Activated T-helper 2 cell treated with anti-CD3 and anti-CD28 coated beads, Interferon-gamma antibody, Interleukin-2, Interleukin-4, amounts not matched to agents 10 μg/mL and 5 μg/mL and 100 μg/mL, durations not matched to agents 14 hours and 24 hours and 36 hours (primary cell): ENCODE data around the gene KCTD16. TPM values are rescaled to one million over a fixed set of nuclear protein-coding genes. Genes with fewer than 3 reads are reported as not detected.

ENCODE experiments used
- DNase-seq: peaks from one replicate; pipeline ENCODE4 v3.0.0; 2021; ENCODE audit warnings: low spot score
- H3K27ac Mint-ChIP-seq: one replicate; pipeline ENCODE4 v1.8.0; 2021; ENCODE audit warnings: mixed read lengths
- H3K27me3 Mint-ChIP-seq: one replicate; pipeline ENCODE4 v1.8.0; 2021; ENCODE audit warnings: low read depth, mixed read lengths
- H3K36me3 Mint-ChIP-seq: one replicate; pipeline ENCODE4 v1.8.0; 2021; ENCODE audit warnings: low read depth, mixed read lengths
- H3K4me1 Mint-ChIP-seq: one replicate; pipeline ENCODE4 v1.8.0; 2021; ENCODE audit warnings: low read depth, mixed read lengths
- H3K4me3 Mint-ChIP-seq: one replicate; pipeline ENCODE4 v1.8.0; 2021; ENCODE audit warnings: low read depth, mild to moderate bottlenecking, moderate library complexity, mixed read lengths
- H3K9me3 Mint-ChIP-seq: one replicate; pipeline ENCODE4 v1.8.0; 2021; ENCODE audit warnings: mixed read lengths
- intact Hi-C: fragments of 100-400 bp; cut with micrococcal nuclease; formaldehyde crosslinking; loops from one replicate; pipeline ENCODE4 v1.15.1; 2023
- total RNA-seq: library from RNA; stranded (reverse); gene quantifications from 2 replicates; pipeline ENCODE4 v1.2.3, GENCODE V29; 2022

Gene KCTD16
- total RNA-seq, 1 donor from 2014 or later = not detected

DNA sequence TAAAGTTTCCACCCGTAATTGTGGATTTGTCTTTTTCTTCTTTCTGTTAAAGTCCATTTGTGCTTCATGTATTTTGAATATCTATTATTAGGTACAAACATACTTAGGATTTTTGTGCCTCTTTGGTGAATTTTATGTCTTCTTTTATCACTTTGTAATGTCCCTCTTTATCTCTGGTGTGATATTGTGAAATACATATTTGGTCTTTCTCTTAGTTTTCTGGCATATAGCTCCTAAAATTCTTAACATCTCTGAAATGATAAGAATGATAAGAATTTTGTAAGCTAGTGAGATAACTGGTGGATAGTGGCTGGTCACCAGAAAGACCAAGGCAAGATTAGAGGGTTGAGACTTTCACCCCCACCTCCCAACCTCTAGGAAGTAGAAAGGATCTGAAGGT lies 111.1 kb downstream of the KCTD16 start:
- H3K9me3 Mint-ChIP-seq = no peaks in the 10 kb centered on the region
- H3K36me3 Mint-ChIP-seq = no peaks in the 10 kb centered on the region
- no peak overlapping the region for H3K4me3 Mint-ChIP-seq
- no peak for DNase-seq
- H3K27ac Mint-ChIP-seq = no peak overlapping the region
- H3K4me1 Mint-ChIP-seq = no peaks in the 10 kb centered on the region
- intact Hi-C loops = no loop called here
- H3K27me3 Mint-ChIP-seq = no peaks in the 10 kb centered on the region

DNA sequence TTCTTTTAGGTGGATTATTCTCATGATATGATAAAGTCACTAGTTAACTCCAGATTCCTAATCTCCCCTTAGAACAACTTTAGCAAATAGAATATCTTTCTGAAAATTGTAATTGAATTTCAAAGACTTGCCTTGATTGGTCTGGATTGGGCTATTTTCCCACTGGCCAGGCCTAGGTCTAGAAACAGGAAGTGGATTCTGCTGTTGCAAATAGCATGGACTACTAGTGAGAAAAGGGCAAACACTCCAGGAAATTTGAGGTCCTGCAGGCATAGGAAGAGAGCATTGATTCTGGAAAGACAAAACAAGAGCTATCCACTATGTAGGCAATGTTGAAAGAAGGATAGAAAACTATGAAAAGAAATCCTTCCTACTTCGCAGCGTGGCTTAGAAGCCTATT lies 113.4 kb downstream of the KCTD16 start:
- Mint-ChIP-seq H3K36me3 (no peaks in the 10 kb centered on the region), H3K4me1 (no peaks in the 10 kb centered on the region), H3K27ac (no peak overlapping the region), H3K4me3 (no peak overlapping the region), H3K9me3 (no peaks in the 10 kb centered on the region), H3K27me3 (no peaks in the 10 kb centered on the region)
- intact Hi-C loops = no loop called here
- no peak for DNase-seq

DNA sequence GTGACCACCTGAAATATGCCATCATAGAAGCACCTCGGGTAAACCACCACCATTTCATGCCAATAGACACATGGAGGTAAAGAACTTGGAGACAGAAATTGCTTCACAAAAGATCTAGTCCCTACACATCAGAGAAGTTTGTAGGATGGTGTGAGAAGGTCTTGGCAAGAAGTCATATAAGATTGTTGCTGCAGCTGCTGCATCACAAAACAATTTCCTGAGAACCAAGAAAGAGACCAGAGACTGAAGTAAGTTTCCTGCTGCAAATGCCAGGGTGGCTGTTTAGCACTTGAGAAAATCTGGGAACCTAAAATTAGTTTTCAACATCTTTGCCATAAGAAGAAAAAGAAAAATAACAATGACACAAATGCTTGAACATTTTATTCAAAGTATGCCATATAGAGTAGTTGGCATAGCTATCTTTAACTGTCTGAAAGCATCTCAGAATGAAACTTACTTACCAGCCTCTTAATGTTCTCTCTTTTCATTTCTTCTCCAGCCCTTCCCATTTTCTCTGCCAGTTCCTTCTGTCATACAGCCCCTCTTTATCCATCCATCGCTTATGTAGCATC lies 114.3 kb downstream of the KCTD16 start:
- Mint-ChIP-seq H3K9me3 (no peaks in the 10 kb centered on the region), H3K4me1 (no peaks in the 10 kb centered on the region), H3K27ac (no peak overlapping the region), H3K36me3 (no peaks in the 10 kb centered on the region), H3K4me3 (no peak overlapping the region), H3K27me3 (no peaks in the 10 kb centered on the region)
- no peak for DNase-seq
- intact Hi-C loops = no loop called here

DNA sequence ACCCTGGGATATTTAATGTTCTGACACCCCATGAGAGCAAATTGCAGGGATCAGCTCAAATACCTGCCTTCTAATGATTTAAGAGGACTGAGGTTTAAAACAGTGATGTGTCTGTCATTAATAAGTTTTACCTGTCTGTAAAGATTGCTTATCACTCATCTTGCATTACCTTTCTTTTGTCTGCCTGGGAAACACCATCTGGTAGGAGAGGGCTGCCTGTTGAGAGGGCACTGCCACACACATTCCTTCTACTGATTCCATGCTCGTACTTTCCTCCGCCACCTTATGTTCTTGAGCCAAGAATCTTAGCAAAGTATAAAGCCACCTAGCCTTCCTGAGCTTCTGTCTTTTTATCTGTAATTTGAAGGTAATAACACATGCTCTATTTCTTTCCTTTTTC lies 118.6 kb downstream of the KCTD16 start:
- H3K27ac Mint-ChIP-seq = no peak overlapping the region

DNA sequence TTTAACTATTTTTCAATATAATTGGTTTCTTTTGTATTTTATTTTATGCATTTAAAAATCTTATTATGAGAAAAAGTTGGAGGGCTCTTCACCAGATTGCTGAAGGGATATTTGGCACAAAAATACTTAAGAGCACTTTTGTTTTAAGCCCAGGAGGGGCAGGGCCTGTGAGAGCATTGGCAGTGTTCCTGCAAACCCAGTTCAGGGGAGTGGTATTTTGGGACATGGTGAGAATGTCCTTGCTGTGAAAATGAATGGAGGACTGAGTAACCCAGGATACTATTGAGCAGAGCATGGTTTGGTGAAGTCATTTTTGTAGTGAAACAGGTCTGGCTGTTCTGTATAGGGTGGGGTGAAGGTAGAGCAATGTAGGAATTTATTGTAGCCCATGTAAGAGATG lies 121.4 kb downstream of the KCTD16 start:
- Mint-ChIP-seq H3K27me3 (no peaks in the 10 kb centered on the region), H3K27ac (no peak overlapping the region), H3K9me3 (no peaks in the 10 kb centered on the region), H3K4me3 (no peak overlapping the region), H3K36me3 (no peaks in the 10 kb centered on the region), H3K4me1 (no peaks in the 10 kb centered on the region)
- no peak for DNase-seq
- intact Hi-C loops = no loop called here

More for the DNA sequence above, 118.6 kb downstream of the KCTD16 start:
- no peaks in the 10 kb centered on the region for H3K4me1 Mint-ChIP-seq
- no peaks in the 10 kb centered on the region for H3K27me3 Mint-ChIP-seq
- DNase-seq = no peak
- H3K36me3 Mint-ChIP-seq = no peaks in the 10 kb centered on the region
- H3K4me3 Mint-ChIP-seq = no peak overlapping the region
- H3K9me3 Mint-ChIP-seq = no peaks in the 10 kb centered on the region
- intact Hi-C loops = no loop called here

DNA sequence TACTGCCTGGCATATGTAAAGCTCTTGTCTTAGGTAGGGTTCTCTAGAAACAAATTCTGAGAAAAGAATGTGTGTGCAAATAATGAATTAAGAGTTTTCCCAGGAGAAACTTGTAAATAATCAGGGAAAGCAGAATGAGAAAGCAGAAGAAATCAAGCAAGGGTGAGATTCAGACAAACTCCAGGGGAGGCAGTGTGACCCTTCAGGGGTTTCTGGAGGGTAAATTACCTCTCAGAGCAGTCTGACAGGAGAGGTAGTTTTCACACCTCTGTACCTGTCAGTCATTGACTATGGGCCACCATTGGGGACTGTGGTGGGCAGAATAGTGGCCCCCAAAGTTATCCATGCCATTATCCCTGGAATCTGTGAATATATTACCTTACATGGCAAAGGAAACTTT lies 124.6 kb downstream of the KCTD16 start:
- H3K4me3 Mint-ChIP-seq = no peak overlapping the region
- no peak overlapping the region for H3K27ac Mint-ChIP-seq
- H3K9me3 Mint-ChIP-seq = no peaks in the 10 kb centered on the region
- H3K4me1 Mint-ChIP-seq = no peaks in the 10 kb centered on the region
- intact Hi-C loops = no loop called here
- no peak for DNase-seq
- H3K27me3 Mint-ChIP-seq = no peaks in the 10 kb centered on the region
- no peaks in the 10 kb centered on the region for H3K36me3 Mint-ChIP-seq

DNA sequence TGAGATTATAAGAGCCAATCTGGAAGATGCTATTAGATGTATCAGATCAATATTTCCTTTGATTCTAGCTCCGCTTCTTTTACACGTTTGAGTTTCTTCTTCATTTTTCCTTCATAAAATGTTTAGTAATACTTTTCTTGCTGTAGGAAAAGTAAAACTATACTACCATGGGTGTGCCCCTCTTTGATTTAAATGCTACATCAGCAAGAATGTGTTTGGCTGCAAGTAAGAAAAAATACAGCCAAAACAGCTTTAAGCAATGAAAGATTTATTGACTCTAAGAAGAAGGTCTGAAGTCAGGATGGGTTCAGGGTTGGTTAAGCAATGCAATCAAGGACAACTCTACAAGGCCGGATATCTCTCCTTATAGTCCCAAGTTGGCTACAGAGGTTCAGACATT lies 126.4 kb downstream of the KCTD16 start:
- Mint-ChIP-seq H3K9me3 (no peaks in the 10 kb centered on the region), H3K27ac (no peak overlapping the region), H3K36me3 (no peaks in the 10 kb centered on the region), H3K4me1 (no peaks in the 10 kb centered on the region), H3K27me3 (no peaks in the 10 kb centered on the region), H3K4me3 (no peak overlapping the region)
- DNase-seq = no peak
- intact Hi-C loops = no loop called here

DNA sequence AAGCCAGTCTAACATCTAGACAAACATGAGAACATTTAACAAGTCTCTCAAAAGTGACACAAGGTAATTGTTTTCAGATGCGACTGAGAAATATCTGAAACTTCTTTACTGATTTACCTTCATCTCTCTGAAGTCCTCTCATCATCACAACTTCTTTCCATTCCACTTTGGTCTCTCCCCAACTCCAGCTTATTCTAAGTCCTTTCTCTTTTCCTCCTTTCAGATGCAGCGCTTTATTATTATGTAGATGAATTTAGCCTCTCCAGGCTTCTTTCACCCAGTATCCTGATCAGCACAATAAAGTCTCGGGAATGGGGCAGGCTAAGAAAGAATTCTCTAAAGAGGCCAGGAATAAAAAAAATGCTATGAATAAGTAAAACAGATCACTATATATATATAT lies 128.0 kb downstream of the KCTD16 start:
- no peak for DNase-seq
- no peak overlapping the region for H3K27ac Mint-ChIP-seq
- no peak overlapping the region for H3K4me3 Mint-ChIP-seq
- intact Hi-C loops = no loop called here
- H3K9me3 Mint-ChIP-seq = no peaks in the 10 kb centered on the region
- H3K36me3 Mint-ChIP-seq = no peaks in the 10 kb centered on the region
- no peaks in the 10 kb centered on the region for H3K4me1 Mint-ChIP-seq
- no peaks in the 10 kb centered on the region for H3K27me3 Mint-ChIP-seq

DNA sequence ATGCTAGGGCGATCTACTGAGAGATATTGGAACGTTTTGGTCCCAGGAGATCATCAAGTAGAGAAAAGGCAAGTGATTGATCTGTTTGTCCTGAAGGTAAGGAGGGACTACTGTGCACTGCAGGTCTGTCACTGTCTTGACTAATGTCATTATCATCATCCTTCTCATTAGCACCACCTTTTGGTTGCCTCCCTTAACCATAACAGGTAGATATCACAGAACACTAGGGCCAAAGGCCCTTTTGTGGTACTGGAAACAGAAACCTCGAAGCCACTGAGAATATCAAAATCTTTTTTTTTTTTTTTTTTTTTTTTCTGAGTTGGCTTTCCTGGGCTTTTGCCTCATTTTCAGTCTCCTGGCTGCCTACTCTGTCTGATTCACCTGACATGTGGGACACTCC lies 134.0 kb downstream of the KCTD16 start:
- Mint-ChIP-seq H3K4me1 (no peaks in the 10 kb centered on the region), H3K27ac (no peak overlapping the region), H3K9me3 (no peaks in the 10 kb centered on the region), H3K27me3 (no peaks in the 10 kb centered on the region), H3K4me3 (no peak overlapping the region), H3K36me3 (no peaks in the 10 kb centered on the region)
- intact Hi-C loops = no loop called here
- no peak for DNase-seq

DNA sequence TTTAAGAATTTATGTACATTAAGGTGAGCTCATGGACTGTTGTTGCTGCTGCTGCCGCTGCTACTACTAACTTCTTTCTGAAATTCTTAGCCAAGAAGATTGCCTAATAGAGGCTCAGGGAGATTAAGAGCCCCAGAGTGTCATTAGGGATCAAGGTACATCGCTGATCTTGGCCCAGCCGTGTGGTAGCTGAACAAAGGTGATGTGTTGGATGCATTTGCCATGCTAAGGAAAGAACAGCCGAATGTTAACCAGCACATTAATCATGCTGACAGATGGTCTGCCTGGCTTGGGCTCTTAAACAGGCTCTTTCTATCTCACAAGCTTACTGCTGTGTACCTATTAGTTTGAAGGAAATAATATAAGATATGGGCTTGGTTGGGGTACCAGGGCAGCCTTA lies 137.1 kb downstream of the KCTD16 start:
- H3K27me3 Mint-ChIP-seq = no peaks in the 10 kb centered on the region
- no peaks in the 10 kb centered on the region for H3K36me3 Mint-ChIP-seq
- H3K4me3 Mint-ChIP-seq = no peak overlapping the region
- H3K4me1 Mint-ChIP-seq = no peaks in the 10 kb centered on the region
- no peaks in the 10 kb centered on the region for H3K9me3 Mint-ChIP-seq
- H3K27ac Mint-ChIP-seq = no peak overlapping the region
- no peak for DNase-seq
- intact Hi-C loops = no loop called here

DNA sequence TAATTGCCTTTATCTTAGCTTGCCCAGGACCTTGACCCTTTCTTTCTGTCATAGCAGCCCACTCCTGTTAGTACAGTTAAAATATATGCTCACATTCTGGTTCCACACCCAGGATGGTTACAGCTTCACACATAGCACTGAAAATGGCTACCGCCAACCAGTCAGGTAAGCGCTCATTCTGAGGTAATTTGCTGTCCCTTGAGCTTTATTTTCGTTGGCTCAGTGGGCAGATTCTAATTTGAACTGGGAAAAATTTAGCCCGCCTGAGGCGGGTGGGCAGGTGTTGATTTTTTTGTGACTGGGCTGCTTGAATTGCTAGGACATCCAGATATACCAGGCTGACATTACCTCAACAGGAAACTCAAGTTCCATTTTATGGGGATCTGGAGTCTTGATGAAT lies 137.5 kb downstream of the KCTD16 start:
- intact Hi-C loops = no loop called here
- no peak overlapping the region for H3K4me3 Mint-ChIP-seq

DNA sequence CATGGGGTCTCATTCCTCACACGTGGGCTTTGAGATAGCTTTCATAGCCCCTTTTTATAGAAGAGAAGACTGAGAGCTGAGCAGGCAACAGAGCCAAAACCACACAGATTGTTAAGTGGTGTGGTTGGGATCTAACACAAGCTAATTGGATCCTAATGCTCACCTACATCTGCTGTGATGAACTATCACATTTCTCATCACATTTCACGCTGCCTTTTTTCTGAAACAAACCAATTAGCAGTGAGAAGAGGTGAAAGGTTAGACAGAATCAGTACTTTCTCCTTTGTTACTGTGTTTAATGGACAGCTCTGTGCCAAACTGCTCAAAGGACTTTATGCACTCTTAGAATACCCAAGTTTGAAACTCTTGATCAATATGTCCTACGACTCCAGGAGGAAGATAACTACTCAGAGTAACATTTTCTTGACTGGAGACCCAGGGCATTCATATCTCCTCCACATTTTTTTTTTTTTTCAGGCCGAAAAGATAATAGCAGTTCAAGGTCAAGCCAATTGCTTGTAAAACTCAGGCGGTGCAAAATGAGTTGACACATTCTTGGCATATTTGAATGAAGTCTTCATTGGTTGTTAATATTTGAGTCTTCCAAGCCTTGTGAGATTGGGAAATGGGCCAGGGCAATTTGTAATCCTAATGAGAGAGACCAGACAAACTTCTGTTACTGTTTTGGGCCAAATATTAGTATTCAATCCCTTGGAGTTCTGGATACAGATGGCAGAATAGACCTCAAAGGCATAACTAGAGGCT lies 138.4 kb downstream of the KCTD16 start:
- intact Hi-C loops = no loop called here
- Mint-ChIP-seq H3K27me3 (no peaks in the 10 kb centered on the region), H3K27ac (no peak overlapping the region), H3K36me3 (no peaks in the 10 kb centered on the region), H3K9me3 (no peaks in the 10 kb centered on the region), H3K4me3 (no peak overlapping the region), H3K4me1 (no peaks in the 10 kb centered on the region)
- no peak for DNase-seq

More for the DNA sequence above, 137.5 kb downstream of the KCTD16 start:
- Mint-ChIP-seq H3K27ac (no peak overlapping the region), H3K27me3 (no peaks in the 10 kb centered on the region), H3K9me3 (no peaks in the 10 kb centered on the region), H3K4me1 (no peaks in the 10 kb centered on the region), H3K36me3 (no peaks in the 10 kb centered on the region)
- DNase-seq = no peak

DNA sequence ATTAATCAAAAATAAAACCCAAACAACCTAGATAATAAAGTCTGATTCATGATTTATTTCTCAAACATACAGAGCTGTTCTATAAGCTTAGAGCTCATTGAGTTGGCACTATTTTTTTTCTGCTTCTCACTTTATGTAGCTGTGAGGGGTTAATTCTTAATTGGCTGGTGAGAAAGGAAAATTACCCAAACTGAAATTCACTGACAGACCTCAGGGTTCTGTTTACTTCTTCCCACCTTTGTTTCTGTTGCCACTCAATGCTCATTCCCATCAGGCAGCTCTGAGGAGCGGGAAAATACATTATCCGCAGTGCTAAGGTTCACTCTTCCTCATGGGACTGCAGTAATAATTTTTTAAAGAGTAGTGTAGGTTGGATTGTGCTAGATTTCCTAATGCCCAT lies 139.9 kb downstream of the KCTD16 start:
- Mint-ChIP-seq H3K4me3 (no peak overlapping the region), H3K27ac (no peak overlapping the region), H3K4me1 (no peaks in the 10 kb centered on the region), H3K9me3 (no peaks in the 10 kb centered on the region), H3K27me3 (no peaks in the 10 kb centered on the region), H3K36me3 (no peaks in the 10 kb centered on the region)
- intact Hi-C loops = no loop called here
- DNase-seq = no peak
